Raji (cell line): ENCODE results near the gene GNAQ.

Experiments
- POLR2A ChIP-seq: IDR thresholded peaks from 2 replicates; pipeline ENCODE4 v1.6.1; 2011; ENCODE audit warnings: low read depth, low read length, control low read depth; ENCODE audit not compliant: insufficient read depth

GNAQ gene

GRCh38 chr9:77807281-77807683, 224.3 kb downstream of the GNAQ start:
- no peak for TF ChIP-seq POLR2A

- TF ChIP-seq POLR2A, result no peak
Observed at GRCh38 chr9:77806741-77807140, 224.9 kb downstream of the GNAQ start.

DNA sequence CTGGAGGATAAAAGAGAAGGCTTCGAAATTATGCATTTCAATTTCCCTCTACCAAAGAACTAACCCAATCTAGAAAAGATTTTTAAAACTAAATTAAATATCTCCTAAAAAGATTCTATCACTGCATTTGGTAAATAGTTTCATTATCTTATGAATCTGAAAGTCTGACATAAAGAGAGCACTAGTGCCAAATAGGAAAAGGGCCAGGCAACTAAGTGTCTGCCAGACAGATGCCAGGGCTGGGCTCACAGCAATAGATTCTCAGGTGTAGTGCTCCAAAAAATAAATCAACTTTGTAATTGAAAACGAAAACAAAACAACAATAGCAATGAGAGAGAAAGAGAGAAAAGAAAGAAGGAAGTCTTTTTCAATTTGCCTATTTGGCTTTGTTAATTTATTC, 225.8 kb downstream of the GNAQ start:
- no peak for TF ChIP-seq POLR2A

DNA sequence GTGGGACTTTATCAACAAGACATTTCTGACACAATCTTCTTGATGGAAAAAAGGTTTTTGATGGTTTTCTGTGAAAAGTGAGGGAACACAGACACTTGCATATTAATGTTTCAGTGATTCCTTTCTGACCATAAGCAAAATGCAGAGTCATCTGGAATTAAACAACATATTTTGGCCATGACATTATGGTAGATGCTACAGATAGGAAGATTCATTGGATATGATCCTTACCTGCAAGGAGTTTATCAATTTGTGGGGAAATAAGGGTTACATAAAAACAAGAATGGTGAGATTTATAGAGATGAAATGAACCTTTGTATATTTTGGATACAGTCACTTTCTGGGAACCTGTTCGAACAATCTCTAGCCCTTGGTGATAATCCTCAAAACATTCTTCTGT, 228.2 kb downstream of the GNAQ start:
- TF ChIP-seq POLR2A, result no peak

DNA sequence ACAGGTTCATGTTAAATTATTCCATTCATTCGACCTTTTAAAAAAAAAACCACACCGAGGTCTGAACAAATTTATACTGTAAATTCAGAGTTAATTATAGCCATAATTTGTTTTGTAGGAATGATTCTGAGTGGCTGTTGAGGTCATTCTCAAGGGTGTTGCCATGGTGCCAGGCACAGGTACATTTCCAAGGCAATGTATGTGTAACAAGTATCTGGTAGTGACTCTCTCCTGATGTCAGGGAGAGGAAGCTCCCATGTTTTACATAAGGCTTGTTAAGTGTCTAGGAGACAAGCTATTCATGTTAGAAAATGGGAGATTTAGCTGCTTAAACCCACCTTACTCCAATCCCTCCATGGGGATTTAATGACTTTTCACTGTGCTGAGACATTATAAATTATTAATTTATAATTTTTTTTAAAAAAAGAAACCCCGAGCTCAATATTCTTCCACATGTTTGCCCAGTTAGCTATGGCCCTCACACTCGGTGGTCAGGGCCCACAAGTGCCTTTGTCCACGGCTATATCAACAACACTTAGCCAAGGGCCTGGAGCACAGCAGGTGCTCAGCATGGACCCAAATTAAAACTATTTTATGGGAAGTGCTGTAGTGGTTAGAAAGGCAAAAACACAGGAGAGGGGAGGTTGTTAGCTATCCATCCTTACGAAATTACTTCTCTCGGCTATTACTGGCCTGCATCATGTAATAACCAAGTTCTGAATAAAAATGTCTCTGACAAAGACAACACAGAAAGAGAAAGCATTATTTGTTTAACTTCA, 228.9 kb downstream of the GNAQ start:
- TF ChIP-seq POLR2A, result no peak

- TF ChIP-seq POLR2A, result no peak
Observed at GRCh38 chr9:77802064-77802463, 229.5 kb downstream of the GNAQ start.

- no peak for TF ChIP-seq POLR2A
Observed at GRCh38 chr9:77800924-77801551, 230.6 kb downstream of the GNAQ start.

GRCh38 chr9:77798140-77798539, 233.5 kb downstream of the GNAQ start:
- no peak for TF ChIP-seq POLR2A

GRCh38 chr9:77794985-77795384, 236.6 kb downstream of the GNAQ start:
- TF ChIP-seq POLR2A, result no peak

DNA sequence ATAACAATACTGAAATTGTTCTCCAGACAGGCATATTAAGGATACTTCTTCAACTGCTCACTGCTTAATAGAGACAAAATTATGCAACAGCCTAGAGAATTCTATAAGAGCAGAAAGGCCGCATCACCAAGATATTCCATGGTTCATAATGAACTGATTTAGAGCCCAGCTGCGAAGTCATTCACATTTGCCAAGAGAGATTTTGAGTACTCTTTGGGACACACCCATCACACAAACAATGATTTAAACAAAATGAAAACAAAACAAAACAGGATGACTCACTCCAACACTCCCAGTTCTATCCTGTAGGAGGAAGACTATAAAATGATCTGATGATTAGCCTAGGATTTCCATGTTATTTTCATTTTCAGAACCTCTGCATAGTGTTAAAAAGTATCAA, 237.8 kb downstream of the GNAQ start:
- TF ChIP-seq POLR2A, result no peak

GRCh38 chr9:77789891-77790290, 241.7 kb downstream of the GNAQ start:
- TF ChIP-seq POLR2A, result no peak

GRCh38 chr9:77785341-77785740, 246.3 kb downstream of the GNAQ start:
- TF ChIP-seq POLR2A, result no peak

- no peak for TF ChIP-seq POLR2A
Observed at GRCh38 chr9:77783518-77783917, 248.1 kb downstream of the GNAQ start.

DNA sequence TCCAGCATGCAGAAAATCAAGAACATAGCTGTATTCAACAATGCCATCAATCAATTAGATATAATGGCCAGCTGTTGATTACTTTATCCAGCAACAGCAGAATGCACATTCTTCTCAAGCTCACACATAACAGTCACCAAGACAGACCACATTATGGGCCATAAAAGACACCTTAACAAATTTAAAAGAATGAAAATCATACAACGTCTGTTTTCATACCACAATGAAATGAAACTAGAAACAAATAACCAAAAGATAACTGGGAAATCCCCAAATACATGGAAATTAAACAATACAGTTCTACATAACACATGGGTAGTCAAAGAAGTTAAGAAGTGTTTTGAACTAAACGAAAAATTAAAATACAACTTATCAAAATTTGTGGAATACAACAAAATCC, 252.6 kb downstream of the GNAQ start:
- TF ChIP-seq POLR2A, result no peak

DNA sequence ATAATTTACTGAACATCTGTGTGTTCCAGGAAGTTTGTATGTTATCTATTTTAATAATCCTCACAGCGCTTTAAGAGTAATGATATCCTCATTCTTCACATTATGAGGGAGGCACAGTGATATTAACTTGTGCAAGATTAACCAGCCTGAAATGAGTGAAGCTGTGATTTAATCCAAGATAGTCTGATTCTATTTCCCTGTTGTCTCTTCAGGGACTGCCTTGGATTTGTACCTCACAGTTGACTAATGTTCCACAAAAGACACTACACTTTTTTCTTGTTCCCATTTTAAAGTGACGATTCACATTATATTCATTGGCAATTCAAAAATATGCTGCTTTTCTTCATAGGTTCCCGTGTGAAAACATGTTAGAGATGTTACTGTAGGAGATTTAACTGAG, 258.2 kb downstream of the GNAQ start:
- no peak for TF ChIP-seq POLR2A

DNA sequence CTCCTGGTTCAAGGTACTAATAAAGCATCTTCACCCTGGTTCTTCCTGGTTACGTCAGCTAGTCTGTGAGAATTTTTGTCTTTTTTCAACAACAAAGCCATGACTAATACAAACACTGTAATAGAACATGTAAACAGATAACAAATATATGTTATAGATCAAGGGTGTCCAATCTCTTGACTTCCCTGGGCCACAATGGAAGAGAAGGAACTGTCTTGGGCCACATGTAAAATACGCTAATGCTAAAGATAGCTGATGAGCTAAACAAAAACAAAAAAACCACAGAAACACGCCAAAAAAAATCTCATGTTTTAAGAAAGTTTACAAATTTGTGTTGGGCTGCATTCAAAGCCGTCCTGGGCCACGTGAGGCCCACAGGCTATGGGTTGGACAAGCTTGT, 259.0 kb downstream of the GNAQ start:
- TF ChIP-seq POLR2A, result no peak

GRCh38 chr9:77771171-77771570, 260.4 kb downstream of the GNAQ start:
- no peak for TF ChIP-seq POLR2A
